Subcutaneous preadipocyte (primary cell): Measurements from ENCODE around the gene PRKD3. TPM values are rescaled to one million over a fixed set of nuclear protein-coding genes. Genes with fewer than 3 reads are reported as not detected.

Experiments used
- small RNA-seq: library from RNA; depleted of rRNA; stranded (forward); fragments of <200 nt; gene quantifications from one replicate; pipeline ENCODE3, GENCODE V24; 2012
- total RNA-seq: library from RNA; depleted of rRNA; stranded (reverse); fragments of >200 nt; gene quantifications from 2 replicates; pipeline ENCODE4 v1.2.3, GENCODE V29; 2012

The PRKD3 gene
- total RNA-seq, result 40.4 and 67.1 TPM in 2 replicates

DNA sequence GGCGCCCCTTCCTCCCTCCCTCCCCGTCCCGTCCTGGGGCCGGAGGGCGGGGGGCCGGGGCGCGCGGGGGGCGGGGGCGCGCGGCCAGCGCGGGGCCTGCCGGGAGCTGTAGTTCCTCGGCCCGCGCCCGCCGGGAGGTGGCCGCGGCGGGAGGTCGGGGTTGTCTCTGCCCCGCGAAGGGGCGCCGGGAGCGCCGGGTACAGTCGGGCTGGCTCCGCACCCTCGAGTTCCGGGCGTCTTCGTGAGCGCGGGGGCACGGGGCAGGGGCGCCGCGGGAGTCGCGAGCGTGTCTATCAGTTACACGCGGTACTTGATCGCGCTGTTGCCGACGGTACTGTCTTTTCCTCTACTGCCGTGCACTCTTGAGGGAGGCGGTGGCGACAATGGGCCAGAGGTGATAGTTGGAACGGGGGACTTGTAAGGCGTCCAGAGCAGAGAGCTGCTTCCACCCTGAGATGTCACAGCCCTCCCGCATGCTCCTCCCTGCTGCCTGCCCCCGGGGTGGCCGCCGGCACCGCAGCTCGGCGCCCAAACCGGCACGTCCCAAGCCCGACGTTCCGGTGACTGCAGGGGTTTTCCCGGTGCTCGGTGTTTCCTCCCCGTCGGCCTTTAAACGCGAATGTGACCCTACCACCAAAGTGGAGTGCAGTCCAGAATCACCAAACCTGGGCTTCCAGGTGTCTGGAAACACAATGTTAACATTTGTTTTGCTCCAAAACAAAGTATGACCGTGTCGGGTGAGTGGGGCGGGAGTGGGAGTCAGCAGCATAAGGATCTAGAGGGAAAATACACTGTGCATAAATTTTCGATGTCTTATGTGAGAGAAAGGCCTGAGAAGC lies at the start of gene PRKD3:
Gene PRKD3, minus strand, starts transcription at position 48 of the 839 bp plus-strand sequence. CDS start 8,309 bp downstream, outside the sequence.

DNA sequence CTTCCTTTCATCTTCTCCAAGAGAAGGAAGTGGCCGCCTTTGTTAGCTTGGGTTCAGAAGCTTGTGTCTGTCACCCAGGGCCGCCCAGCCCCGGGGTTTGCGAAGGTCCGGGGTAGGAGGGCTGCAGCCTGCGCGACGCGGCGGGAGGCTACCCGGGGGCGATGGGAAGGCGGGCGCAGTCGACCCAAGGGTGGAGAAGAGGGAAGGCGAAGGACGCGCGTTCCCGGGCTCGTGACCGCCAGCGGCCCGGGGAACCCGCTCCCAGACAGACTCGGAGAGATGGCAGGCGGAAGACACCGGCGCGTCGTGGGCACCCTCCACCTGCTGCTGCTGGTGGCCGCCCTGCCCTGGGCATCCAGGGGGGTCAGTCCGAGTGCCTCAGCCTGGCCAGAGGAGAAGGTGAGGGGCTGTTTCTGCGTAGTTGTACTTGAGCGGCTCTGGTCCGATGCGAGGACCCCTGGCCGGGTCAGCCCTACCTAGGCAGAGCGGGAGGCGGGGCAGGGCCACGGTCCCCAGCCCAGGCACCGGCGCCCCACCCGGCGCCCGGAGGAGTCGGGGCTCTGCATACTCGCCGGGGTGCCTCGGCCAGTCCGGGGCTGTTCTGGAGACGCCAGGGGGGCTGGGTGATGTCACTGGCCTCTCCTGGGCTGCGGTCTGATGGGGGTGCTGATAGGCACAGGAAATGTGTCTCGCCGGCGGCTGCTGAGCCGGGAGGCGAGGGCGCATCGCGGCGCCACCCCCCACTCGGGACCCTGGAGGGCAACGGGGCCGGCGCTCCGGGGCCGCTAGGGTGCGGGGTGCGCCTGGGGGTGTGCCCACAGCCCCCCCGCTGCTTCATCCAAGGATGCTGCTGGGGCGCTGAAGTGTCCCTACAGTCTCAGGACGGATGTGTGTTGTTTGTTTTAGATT lies 20.1 kb upstream of the PRKD3 start, which contains the start of gene QPCT:
Gene QPCT, plus strand, starts transcription at position 178 of the 909 bp plus-strand sequence. Its CDS starts 102 bp downstream, at position 280.

Small RNA genes lying within 50 kb of the gene (small RNA-seq; reads per million reads assigned to genes)
- gene RNU6-939P, result not detected

Other genes starting within 250 kb of the PRKD3 start
- gene HEATR5B, start 240.5 kb downstream of the PRKD3 start, total RNA-seq, result 20.6 and 21.1 TPM in 2 replicates
- gene GPATCH11, start 240.3 kb downstream of the PRKD3 start, total RNA-seq, result 4.8 and 7.6 TPM in 2 replicates
- 29.0 and 33.0 TPM in 2 replicates for gene EIF2AK2, start 167.9 kb downstream of the PRKD3 start, total RNA-seq
- not detected in 2 replicates for gene SULT6B1, start 136.2 kb downstream of the PRKD3 start, total RNA-seq
- gene CEBPZOS, start 128.3 kb downstream of the PRKD3 start, total RNA-seq, result 14.0 and 20.9 TPM in 2 replicates
- 43.0 and 60.8 TPM in 2 replicates for gene CEBPZ, start 93.2 kb downstream of the PRKD3 start, total RNA-seq
- gene NDUFAF7, start 93.2 kb downstream of the PRKD3 start, total RNA-seq, result 13.2 and 15.4 TPM in 2 replicates
- gene QPCT, start 19.8 kb upstream of the PRKD3 start, total RNA-seq, result 4.4 and 6.5 TPM in 2 replicates